Neural crest cell (in vitro differentiated cells): ENCODE data around the gene IL36G. TPM values are rescaled to one million over a fixed set of nuclear protein-coding genes. Genes with fewer than 3 reads are reported as not detected.

Experiments
- DNase-seq: peaks from one replicate; pipeline ENCODE4 v3.0.0; 2021; ENCODE audit warnings: low read depth, mixed read lengths, low spot score
- H3K27ac Mint-ChIP-seq: one replicate; pipeline ENCODE4 v1.8.0; 2021; ENCODE audit warnings: mild to moderate bottlenecking, mixed read lengths; ENCODE audit not compliant: unreplicated experiment
- H3K27me3 Mint-ChIP-seq: 2 replicates; pipeline ENCODE4 v1.8.0; 2021; ENCODE audit warnings: low read depth, mild to moderate bottlenecking, mixed read lengths
- H3K36me3 Mint-ChIP-seq: 2 replicates; pipeline ENCODE4 v1.8.0; 2021; ENCODE audit warnings: low read depth, mild to moderate bottlenecking, mixed read lengths
- H3K4me1 Mint-ChIP-seq: 2 replicates; pipeline ENCODE4 v1.8.0; 2021; ENCODE audit warnings: mixed read lengths
- H3K4me3 Mint-ChIP-seq: one replicate; pipeline ENCODE4 v1.8.0; 2021; ENCODE audit warnings: mild to moderate bottlenecking, mixed read lengths
- H3K9me3 Mint-ChIP-seq: 2 replicates; pipeline ENCODE4 v1.8.0; 2021; ENCODE audit warnings: mixed read lengths
- CTCF ChIP-seq: fragments of 200-600 bp; sonication (generic); conservative IDR thresholded peaks from 2 replicates; pipeline ENCODE4 v1.5.0; 2021; ENCODE audit warnings: antibody characterized with exemption, mild to moderate bottlenecking
- total RNA-seq: library from RNA; stranded (reverse); gene quantifications from 2 replicates; pipeline ENCODE4 v1.2.1, GENCODE V29; 2021

The IL36G gene
- total RNA-seq, 1 donor from 2014 or later, result not detected

- H3K36me3 Mint-ChIP-seq, result no peaks in the 10 kb centered on the region
- H3K4me1 Mint-ChIP-seq, result no peaks in the 10 kb centered on the region
- H3K9me3 Mint-ChIP-seq, result peaks cover 3% of the 10 kb centered on the region
- no peak overlapping the region for H3K27ac Mint-ChIP-seq
- no peak overlapping the region for H3K4me3 Mint-ChIP-seq
- peaks cover 28% of the 10 kb centered on the region for H3K27me3 Mint-ChIP-seq
- DNase-seq, result no peak
- TF ChIP-seq CTCF, result no peak
Observed at GRCh38 chr2:112940859-112941625, 36.8 kb upstream of the IL36G start.

GRCh38 chr2:112941753-112942653 is 35.8 kb upstream of the IL36G start:
- Mint-ChIP-seq H3K27me3 (peaks cover 28% of the 10 kb centered on the region), H3K27ac (no peak overlapping the region)
- TF ChIP-seq CTCF, result peak; percentile 84

GRCh38 chr2:112942654-112943002 is 35.2 kb upstream of the IL36G start:
- H3K9me3 Mint-ChIP-seq, result peaks cover 3% of the 10 kb centered on the region
- H3K4me1 Mint-ChIP-seq, result no peaks in the 10 kb centered on the region
- DNase-seq, result no peak
- no peak overlapping the region for H3K27ac Mint-ChIP-seq
- peaks cover 23% of the 10 kb centered on the region for H3K27me3 Mint-ChIP-seq
- no peaks in the 10 kb centered on the region for H3K36me3 Mint-ChIP-seq
- H3K4me3 Mint-ChIP-seq, result no peak overlapping the region
- TF ChIP-seq CTCF, result no peak

More at GRCh38 chr2:112941753-112942653, 35.8 kb upstream of the IL36G start:
- Mint-ChIP-seq H3K36me3 (no peaks in the 10 kb centered on the region), H3K4me3 (no peak overlapping the region), H3K4me1 (no peaks in the 10 kb centered on the region), H3K9me3 (peaks cover 3% of the 10 kb centered on the region)
- peak; percentile 75 for DNase-seq

- no peak for DNase-seq
- Mint-ChIP-seq H3K9me3 (peaks cover 5% of the 10 kb centered on the region), H3K4me1 (no peaks in the 10 kb centered on the region), H3K36me3 (no peaks in the 10 kb centered on the region), H3K27me3 (peaks cover 14% of the 10 kb centered on the region), H3K4me3 (no peak overlapping the region), H3K27ac (no peak overlapping the region)
- TF ChIP-seq CTCF, result no peak
Observed at GRCh38 chr2:112944971-112945370, 32.8 kb upstream of the IL36G start.

- Mint-ChIP-seq H3K36me3 (no peaks in the 10 kb centered on the region), H3K9me3 (peaks cover 5% of the 10 kb centered on the region), H3K4me1 (no peaks in the 10 kb centered on the region), H3K4me3 (no peak overlapping the region), H3K27me3 (peaks cover 21% of the 10 kb centered on the region), H3K27ac (no peak overlapping the region)
- DNase-seq, result no peak
- no peak for TF ChIP-seq CTCF
Observed at GRCh38 chr2:112946086-112946485, 31.7 kb upstream of the IL36G start.
